H9 (cell line): ENCODE data around the gene BCAS3. TPM values are rescaled to one million over a fixed set of nuclear protein-coding genes. Genes with fewer than 3 reads are reported as not detected.

ENCODE experiments used
- DNase-seq: peaks from one replicate; pipeline ENCODE4 v3.0.0-alpha.2; 2017
- H2AFZ ChIP-seq: one replicate; pipeline ENCODE4 v1.6.1; 2013; ENCODE audit warnings: mild to moderate bottlenecking, low read length, control low read depth, moderate library complexity
- H2AK5ac ChIP-seq: 2 replicates; pipeline ENCODE4 v1.6.1; 2013; ENCODE audit warnings: low read length, control low read depth, mixed read lengths; ENCODE audit not compliant: insufficient read length
- H2BK120ac ChIP-seq: one replicate; pipeline ENCODE4 v1.6.1; 2013; ENCODE audit warnings: low read depth, mild to moderate bottlenecking, low read length, control low read depth, inconsistent platforms; ENCODE audit not compliant: poor library complexity, severe bottlenecking
- H2BK12ac ChIP-seq: 2 replicates; pipeline ENCODE4 v1.6.1; 2013; ENCODE audit warnings: low read length, control low read depth, mixed read lengths, low read depth; ENCODE audit not compliant: insufficient read length
- H2BK15ac ChIP-seq: 2 replicates; pipeline ENCODE4 v1.6.1; 2013; ENCODE audit warnings: low read depth, low read length, control low read depth
- H2BK20ac ChIP-seq: one replicate; pipeline ENCODE4 v1.6.1; 2013; ENCODE audit warnings: low read depth, mild to moderate bottlenecking, low read length, control low read depth, inconsistent platforms; ENCODE audit not compliant: poor library complexity, severe bottlenecking
- H2BK5ac ChIP-seq: 2 replicates; pipeline ENCODE4 v1.6.1; 2013; ENCODE audit warnings: low read length, control low read depth, mixed read lengths; ENCODE audit not compliant: insufficient read length
- H3K14ac ChIP-seq: 2 replicates; pipeline ENCODE4 v1.6.1; 2013; ENCODE audit warnings: low read length, control low read depth; ENCODE audit not compliant: insufficient read depth
- H3K18ac ChIP-seq: 2 replicates; pipeline ENCODE4 v1.6.1; 2013; ENCODE audit warnings: low read depth, mild to moderate bottlenecking, mixed read lengths, low read length, control low read depth; ENCODE audit not compliant: insufficient read length
- H3K23ac ChIP-seq: 2 replicates; pipeline ENCODE4 v1.6.1; 2013; ENCODE audit warnings: low read length, control low read depth, mixed read lengths, low read depth; ENCODE audit not compliant: insufficient read length
- H3K23me2 ChIP-seq: 2 replicates; pipeline ENCODE4 v1.6.1; 2013; ENCODE audit warnings: low read depth, mild to moderate bottlenecking, mixed read lengths, low read length, control low read depth; ENCODE audit not compliant: insufficient read length, poor library complexity, severe bottlenecking
- H3K27ac ChIP-seq: 2 replicates; pipeline ENCODE4 v1.5.1; 2013; ENCODE audit warnings: low read length, control low read depth, mixed read lengths, low read depth; ENCODE audit not compliant: insufficient read length
- H3K27me3 ChIP-seq: 2 replicates; pipeline ENCODE4 v1.6.1; 2013; ENCODE audit warnings: low read length, control low read depth, inconsistent platforms; ENCODE audit not compliant: insufficient read depth
- H3K4ac ChIP-seq: 2 replicates; pipeline ENCODE4 v1.6.1; 2013; ENCODE audit warnings: low read depth, mild to moderate bottlenecking, control low read depth, inconsistent platforms, low read length, moderate library complexity
- H3K4me1 ChIP-seq: 2 replicates; pipeline ENCODE4 v1.6.1; 2013; ENCODE audit warnings: low read length, control low read depth, inconsistent platforms; ENCODE audit not compliant: insufficient read depth
- H3K4me2 ChIP-seq: 2 replicates; pipeline ENCODE4 v1.6.1; 2013; ENCODE audit warnings: low read length, control low read depth, mixed read lengths; ENCODE audit not compliant: insufficient read length, insufficient read depth
- H3K56ac ChIP-seq: 2 replicates; pipeline ENCODE4 v1.6.1; 2013; ENCODE audit warnings: low read depth, mild to moderate bottlenecking, mixed read lengths, low read length, control low read depth; ENCODE audit not compliant: insufficient read length
- H3K79me1 ChIP-seq: 2 replicates; pipeline ENCODE4 v1.6.1; 2013; ENCODE audit warnings: low read depth, mild to moderate bottlenecking, moderate library complexity, low read length, control low read depth, inconsistent platforms; ENCODE audit not compliant: insufficient read depth, poor library complexity, severe bottlenecking
- H3K79me2 ChIP-seq: 2 replicates; pipeline ENCODE4 v1.6.1; 2013; ENCODE audit warnings: low read length, control low read depth, inconsistent platforms; ENCODE audit not compliant: insufficient read depth
- H3K9ac ChIP-seq: 2 replicates; pipeline ENCODE4 v1.6.1; 2013; ENCODE audit warnings: low read length, control low read depth, mixed read lengths; ENCODE audit not compliant: insufficient read length; ENCODE audit errors: extremely low read depth
- H3K9me3 ChIP-seq: one replicate; pipeline ENCODE4 v1.6.1; 2013; ENCODE audit warnings: low read depth, low read length, inconsistent platforms; ENCODE audit not compliant: control insufficient read depth
- H3T11ph ChIP-seq: one replicate; pipeline ENCODE4 v1.6.1; 2013; ENCODE audit warnings: mild to moderate bottlenecking, low read length, control low read depth, inconsistent platforms
- H4K20me1 ChIP-seq: one replicate; pipeline ENCODE4 v1.6.1; 2013; ENCODE audit not compliant: control insufficient read depth, insufficient read length, insufficient read depth
- H4K5ac ChIP-seq: 2 replicates; pipeline ENCODE4 v1.6.1; 2013; ENCODE audit warnings: low read depth, mild to moderate bottlenecking, mixed read lengths, low read length, control low read depth; ENCODE audit not compliant: insufficient read length
- H4K8ac ChIP-seq: replicated peaks from 2 replicates; pipeline ENCODE4 v1.6.1; 2013; ENCODE audit warnings: low read length, control low read depth, mixed read lengths, low read depth; ENCODE audit not compliant: insufficient read length
- H4K91ac ChIP-seq: 2 replicates; pipeline ENCODE4 v1.6.1; 2013; ENCODE audit warnings: low read depth, mild to moderate bottlenecking, moderate library complexity, mixed read lengths, low read length, control low read depth; ENCODE audit not compliant: insufficient read length
- H3K27ac Mint-ChIP-seq, 3 experiments: 2 replicates in 2 of 3; 3 replicates in 1 of 3; pipeline ENCODE4 v1.8.0; 2020 to 2021; ENCODE audit warnings: mixed read lengths in 3 of 3, mild to moderate bottlenecking in 1 of 3, moderate library complexity in 1 of 3
- H3K27me3 Mint-ChIP-seq: 2 replicates; pipeline ENCODE4 v1.8.0; 2021; ENCODE audit warnings: low read depth, mild to moderate bottlenecking, moderate library complexity, mixed read lengths
- H3K36me3 Mint-ChIP-seq, 3 experiments: 2 replicates in 2 of 3; 3 replicates in 1 of 3; pipeline ENCODE4 v1.8.0; 2020 to 2021; ENCODE audit warnings: low read depth in 3 of 3, mixed read lengths in 3 of 3; ENCODE audit not compliant: insufficient read depth in 1 of 3
- H3K4me1 Mint-ChIP-seq, 2 experiments: 2 replicates each; pipeline ENCODE4 v1.8.0; 2020; ENCODE audit warnings: mixed read lengths in 2 of 2
- H3K4me3 Mint-ChIP-seq, 2 experiments: 2 replicates in 1 of 2; 3 replicates in 1 of 2; pipeline ENCODE4 v1.8.0; 2020 to 2021; ENCODE audit warnings: mild to moderate bottlenecking in 2 of 2, mixed read lengths in 2 of 2, moderate library complexity in 1 of 2
- H3K9me3 Mint-ChIP-seq, 2 experiments: 2 replicates in 1 of 2; 3 replicates in 1 of 2; pipeline ENCODE4 v1.8.0; 2020; ENCODE audit warnings: mild to moderate bottlenecking in 2 of 2, mixed read lengths in 2 of 2, moderate library complexity in 1 of 2
- CTCF ChIP-seq: fragments of 200-600 bp; sonication (generic); conservative IDR thresholded peaks from 3 replicates; pipeline ENCODE4 v1.8.0; 2021; ENCODE audit warnings: antibody characterized with exemption, mild to moderate bottlenecking
- WGBS: extraction: QIAGEN DNeasy Blood & Tissue Kit; methylation state at CpG from one replicate; pipeline ENCODE4 v1.1.7; 2013; ENCODE audit warnings: missing lambda C conversion rate, low lambda C conversion rate, mixed read lengths; ENCODE audit not compliant: insufficient read length; ENCODE audit errors: extremely low coverage; 5-methylcytosine and 5-hydroxymethylcytosine counted together
- total RNA-seq: library from RNA; stranded (reverse); gene quantifications from 2 replicates; pipeline ENCODE4 v1.2.1, GENCODE V29; 2021

Gene BCAS3
- total RNA-seq, 1 experiment from 2014 or later = 22.4 TPM

- H3K36me3 Mint-ChIP-seq = no peaks in the 10 kb centered on the region; a peak in 1 of 7 replicates
- no peak for DNase-seq
- no peaks in the 10 kb centered on the region for H4K20me1 ChIP-seq
- no peak overlapping the region for H2BK120ac ChIP-seq
- no peak overlapping the region for H2AK5ac ChIP-seq
- no peak overlapping the region for H2BK20ac ChIP-seq
- no peaks in the 10 kb centered on the region for H3K9me3 ChIP-seq
- H3K9me3 Mint-ChIP-seq = no peaks in the 10 kb centered on the region; a peak in 1 of 5 replicates
- H2BK5ac ChIP-seq = no peak overlapping the region
- TF ChIP-seq CTCF = no peak
- no CpG with 5 or more reads among the region's 29 CpGs for WGBS
- peaks cover 2% of the 10 kb centered on the region; the same call in 1 of the 2 replicates for H3K4me1 ChIP-seq
- no peak overlapping the region for H3K9ac ChIP-seq
- no peak overlapping the region for H4K5ac ChIP-seq
- peaks cover 60% of the 10 kb centered on the region for H3K27me3 ChIP-seq
- H3K56ac ChIP-seq = no peak overlapping the region
- no peak overlapping the region for H3K14ac ChIP-seq
- H3K23ac ChIP-seq = no peak overlapping the region
- H3K79me2 ChIP-seq = no peaks in the 10 kb centered on the region
- no peak overlapping the region for H3K27ac Mint-ChIP-seq
- no peak overlapping the region for H3K18ac ChIP-seq
- H4K8ac ChIP-seq = no peak overlapping the region
- peaks cover 16% of the 10 kb centered on the region for H3K23me2 ChIP-seq
- H3K4ac ChIP-seq = no peak overlapping the region
- H2BK12ac ChIP-seq = no peak overlapping the region
- peaks cover 87% of the 10 kb centered on the region for H3K27me3 Mint-ChIP-seq
- peaks cover 16 to 21% of the 10 kb centered on the region in 2 experiments for H3K4me1 Mint-ChIP-seq
- no peak overlapping the region for H4K91ac ChIP-seq
- H3K79me1 ChIP-seq = no peaks in the 10 kb centered on the region
- no peak overlapping the region for H2AFZ ChIP-seq
- H3K27ac ChIP-seq = no peak overlapping the region
- peak overlapping the region; percentile 55 for H3K4me2 ChIP-seq
- H3T11ph ChIP-seq = no peak overlapping the region
- H2BK15ac ChIP-seq = no peak overlapping the region
- H3K4me3 Mint-ChIP-seq = peak overlapping the region; percentile 69 to 82; a peak in 4 of 5 replicates
These were observed 733.3 kb downstream of the BCAS3 start for GRCh38 chr17:61411011-61411260.
